Mammary epithelial cell (primary cell): ENCODE measurements around the gene C2CD4A.

Source experiments
- CTCF ChIP-seq, 2 donors: IDR thresholded peaks in 1 of 2; conservative IDR thresholded peaks in 1 of 2; 2 replicates each; pipeline ENCODE4 v1.5.1; 2011 to 2012; ENCODE audit warnings: inconsistent platforms in 2 of 2, low read length in 2 of 2, mild to moderate bottlenecking in 2 of 2, control low read depth in 1 of 2, low read depth in 1 of 2; ENCODE audit not compliant: insufficient read depth in 1 of 2; ENCODE audit errors: extremely low read depth in 1 of 2
- EZH2 ChIP-seq: IDR thresholded peaks from 2 replicates; pipeline ENCODE4 v1.6.1; 2012; ENCODE audit warnings: low read length, inconsistent platforms, borderline replicate concordance

GRCh38 chr15:62068071-62068809 lies 1.5 kb downstream of the C2CD4A start:
- no peak for TF ChIP-seq CTCF (conservative IDR thresholded peaks at IDR 0.05 in 1 of 2, IDR thresholded peaks at IDR 0.05 in 1 of 2; ENCODE audit: extremely low read depth in 1 of 2, insufficient read depth in 1 of 2, low read depth in 1 of 2, low read length in 2 of 2)
- TF ChIP-seq EZH2 = no peak
